Thoracic aorta (tissue), 2 donors: Measurements from ENCODE around the gene LDLRAD4. TPM values are rescaled to one million over a fixed set of nuclear protein-coding genes. Genes with fewer than 3 reads are reported as not detected.

Experiments
- ATAC-seq: fragments of 150-250 bp; one replicate; pipeline ENCODE4 v1.8.0; 2017; ENCODE audit warnings: low read depth; ENCODE audit not compliant: insufficient number of reproducible peaks, low FRiP score
- DNase-seq: peaks from one replicate; pipeline ENCODE4 v3.0.0-alpha.2; 2020; ENCODE audit warnings: low spot score
- H3K27ac ChIP-seq, 2 donors: fragments of 200-600 bp; sonication (generic); 1 replicate in 1 of 2; 2 replicates in 1 of 2; pipeline ENCODE4 v1.5.1; 2016; ENCODE audit warnings: mild to moderate bottlenecking in 2 of 2, moderate library complexity in 2 of 2
- H3K27me3 ChIP-seq: fragments of 200-600 bp; sonication (generic); replicated peaks from 2 replicates; pipeline ENCODE4 v1.6.0; 2016; ENCODE audit warnings: mild to moderate bottlenecking; ENCODE audit not compliant: insufficient read depth
- H3K36me3 ChIP-seq: fragments of 200-600 bp; sonication (generic); one replicate; pipeline ENCODE4 v1.5.1; 2016
- H3K4me1 ChIP-seq, 2 donors: fragments of 200-600 bp; sonication (generic); 1 replicate in 1 of 2; 2 replicates in 1 of 2; pipeline versions ENCODE4 v1.5.1 to v1.6.0; 2016; ENCODE audit warnings: low read depth in 2 of 2, mild to moderate bottlenecking in 1 of 2; ENCODE audit not compliant: control insufficient read depth in 1 of 2
- H3K4me3 ChIP-seq: fragments of 200-600 bp; sonication (generic); 2 replicates; pipeline ENCODE4 v1.5.1; 2016; ENCODE audit warnings: mild to moderate bottlenecking
- H3K9me3 ChIP-seq: fragments of 200-600 bp; sonication (generic); 2 replicates; pipeline ENCODE4 v1.5.1; 2016
- CTCF ChIP-seq: fragments of 200-600 bp; sonication (generic); IDR thresholded peaks from one replicate; pipeline ENCODE4 v1.5.1; 2019; ENCODE audit warnings: antibody characterized with exemption
- total RNA-seq, 2 donors: library from RNA; depleted of rRNA; stranded (reverse); fragments of >200 nt; gene quantifications; one replicate each; pipeline versions ENCODE4 v1.1.0 to v1.2.3, GENCODE V29; 2016

LDLRAD4 gene
- total RNA-seq, 2 donors from 2014 or later, result 98.4 to 135 TPM

- H3K4me1 ChIP-seq, result peaks cover 0 to 12% of the 10 kb centered on the region in 2 donors
- H3K27me3 ChIP-seq, result no peaks in the 10 kb centered on the region
- no peaks in the 10 kb centered on the region for H3K36me3 ChIP-seq
- H3K9me3 ChIP-seq, result no peaks in the 10 kb centered on the region
- no peak for TF ChIP-seq CTCF
- DNase-seq, result no peak
- ATAC-seq, result no peak
- no peak overlapping the region for H3K27ac ChIP-seq
- no peak overlapping the region for H3K4me3 ChIP-seq
These were observed 416.5 kb downstream of the LDLRAD4 start for GRCh38 chr18:13635046-13635445.

GRCh38 chr18:13638719-13639595 is 420.4 kb downstream of the LDLRAD4 start:
- Histone ChIP-seq H3K4me3 (no peak overlapping the region), H3K27me3 (no peaks in the 10 kb centered on the region), H3K27ac (no peak overlapping the region), H3K9me3 (no peaks in the 10 kb centered on the region), H3K36me3 (no peaks in the 10 kb centered on the region), H3K4me1 (peaks cover 0 to 20% of the 10 kb centered on the region in 2 donors)
- TF ChIP-seq CTCF, result no peak
- ATAC-seq (no peak), DNase-seq (no peak)

GRCh38 chr18:13640266-13640860 is 421.8 kb downstream of the LDLRAD4 start:
- no peaks in the 10 kb centered on the region for H3K27me3 ChIP-seq
- no peak overlapping the region for H3K4me3 ChIP-seq
- ATAC-seq (no peak), DNase-seq (no peak)
- H3K36me3 ChIP-seq, result peaks cover 3% of the 10 kb centered on the region
- TF ChIP-seq CTCF, result no peak
- no peaks in the 10 kb centered on the region for H3K9me3 ChIP-seq
- peaks cover 0 to 11% of the 10 kb centered on the region in 2 donors for H3K4me1 ChIP-seq
- H3K27ac ChIP-seq, result no peak overlapping the region

GRCh38 chr18:13641551-13642439 is 423.2 kb downstream of the LDLRAD4 start:
- DNase-seq (no peak), ATAC-seq (peak; percentile 29)
- peak overlapping the region; percentile 54 for H3K4me3 ChIP-seq
- H3K36me3 ChIP-seq, result peaks cover 5% of the 10 kb centered on the region
- H3K4me1 ChIP-seq, result peaks cover 0 to 9% of the 10 kb centered on the region in 2 donors
- TF ChIP-seq CTCF, result peak; percentile 12
- no peaks in the 10 kb centered on the region for H3K27me3 ChIP-seq
- no peaks in the 10 kb centered on the region for H3K9me3 ChIP-seq
- H3K27ac ChIP-seq, result peak overlapping the region; percentile 51 to 56

- H3K9me3 ChIP-seq, result no peaks in the 10 kb centered on the region
- TF ChIP-seq CTCF, result no peak
- H3K27me3 ChIP-seq, result no peaks in the 10 kb centered on the region
- peaks cover 5% of the 10 kb centered on the region for H3K36me3 ChIP-seq
- H3K4me3 ChIP-seq, result no peak overlapping the region
- no peak for ATAC-seq
- H3K27ac ChIP-seq, result no peak overlapping the region
- peaks cover 0 to 9% of the 10 kb centered on the region in 2 donors for H3K4me1 ChIP-seq
- no peak for DNase-seq
These were observed 423.9 kb downstream of the LDLRAD4 start for GRCh38 chr18:13642440-13642827.
